Endometrial microvascular endothelial cells (primary cell): Measurements from ENCODE around the gene LMAN1L. TPM values are rescaled to one million over a fixed set of nuclear protein-coding genes. Genes with fewer than 3 reads are reported as not detected.

Experiments used
- in situ Hi-C: cut with HindIII; loops from 2 replicates; pipeline ENCODE4 v1.10.0; 2017; ENCODE audit warnings: low sequenced_read_pairs, low pct_unique_long_range_greater_than_20kb; ENCODE audit errors: inconsistent ontology term
- total RNA-seq: library from RNA; depleted of rRNA; stranded (reverse); fragments of >200 nt; gene quantifications from one replicate; pipeline ENCODE4 v1.2.3, GENCODE V29; 2015; ENCODE audit errors: inconsistent ontology term

Gene LMAN1L
- total RNA-seq, 1 donor from 2014 or later, result not detected

- in situ Hi-C loops, result no loop called here
Measured at GRCh38 chr15:74842581-74843444, 30.2 kb downstream of the LMAN1L start, which contains the start of gene ULK3. ULK3 (minus strand) TSS chr15:74843156; CDS start chr15:74843105, 51 bp downstream.

GRCh38 chr15:74843445-74843828, 30.8 kb downstream of the LMAN1L start:
- in situ Hi-C loops, result no loop called here

GRCh38 chr15:74843891-74844299, 31.3 kb downstream of the LMAN1L start:
- in situ Hi-C loops, result no loop called here

- in situ Hi-C loops, result no loop called here
Measured at GRCh38 chr15:74844319-74845207, 31.9 kb downstream of the LMAN1L start.

GRCh38 chr15:74845208-74845568, 32.6 kb downstream of the LMAN1L start:
- in situ Hi-C loops, result no loop called here

- in situ Hi-C loops, result no loop called here
Measured at GRCh38 chr15:74845581-74845980, 32.9 kb downstream of the LMAN1L start.

- in situ Hi-C loops, result no loop called here
Measured at GRCh38 chr15:74847432-74847831, 34.8 kb downstream of the LMAN1L start.

GRCh38 chr15:74850393-74850792, 37.8 kb downstream of the LMAN1L start:
- in situ Hi-C loops, result no loop called here

GRCh38 chr15:74851960-74852359, 39.3 kb downstream of the LMAN1L start:
- in situ Hi-C loops, result no loop called here

- in situ Hi-C loops, result no loop called here
Measured at GRCh38 chr15:74854453-74855022, 41.9 kb downstream of the LMAN1L start.

GRCh38 chr15:74855857-74856256, 43.2 kb downstream of the LMAN1L start:
- in situ Hi-C loops, result no loop called here

- in situ Hi-C loops, result no loop called here
Measured at GRCh38 chr15:74856537-74856936, 43.9 kb downstream of the LMAN1L start.

- in situ Hi-C loops, result no loop called here
Measured at GRCh38 chr15:74857082-74857655, 44.5 kb downstream of the LMAN1L start.

- in situ Hi-C loops, result no loop called here
Measured at GRCh38 chr15:74857671-74858368, 45.2 kb downstream of the LMAN1L start.

- in situ Hi-C loops, result no loop called here
Measured at GRCh38 chr15:74858369-74858740, 45.7 kb downstream of the LMAN1L start.

- in situ Hi-C loops, result no loop called here
Measured at GRCh38 chr15:74863239-74864056, 50.8 kb downstream of the LMAN1L start.

GRCh38 chr15:74864296-74864695, 51.7 kb downstream of the LMAN1L start:
- in situ Hi-C loops, result no loop called here

- in situ Hi-C loops, result no loop called here
Measured at GRCh38 chr15:74865316-74865715, 52.7 kb downstream of the LMAN1L start.
